GM18505 (cell line): ENCODE results near the gene GPR161.

Experiments
- ATAC-seq: cut with Tn5 transposase; IDR thresholded peaks from one replicate; pipeline ENCODE4 v1.9.1; 2021; ENCODE audit not compliant: unreplicated experiment
- POLR2A ChIP-seq: IDR thresholded peaks from 4 replicates; pipeline ENCODE4 v1.6.1; 2011; ENCODE audit warnings: borderline replicate concordance; ENCODE audit not compliant: insufficient read depth, insufficient read length; ENCODE audit errors: extremely low read depth

The GPR161 gene

GRCh38 chr1:168135116-168135920 is 1.4 kb downstream of the GPR161 start:
- ATAC-seq: no peak
- TF ChIP-seq POLR2A: no peak

GRCh38 chr1:168134642-168135041 is 2.1 kb downstream of the GPR161 start:
- no peak for ATAC-seq
- no peak for TF ChIP-seq POLR2A

GRCh38 chr1:168134132-168134531 is 2.6 kb downstream of the GPR161 start:
- no peak for ATAC-seq
- no peak for TF ChIP-seq POLR2A

- no peak for ATAC-seq
- no peak for TF ChIP-seq POLR2A
These were observed 6.8 kb downstream of the GPR161 start for GRCh38 chr1:168129933-168130332.

GRCh38 chr1:168127503-168127902 is 9.2 kb downstream of the GPR161 start:
- TF ChIP-seq POLR2A: no peak
- no peak for ATAC-seq

GRCh38 chr1:168125051-168125450 is 11.7 kb downstream of the GPR161 start:
- ATAC-seq: no peak
- TF ChIP-seq POLR2A: no peak

GRCh38 chr1:168121401-168122011 is 15.2 kb downstream of the GPR161 start:
- ATAC-seq: no peak
- TF ChIP-seq POLR2A: no peak

- no peak for ATAC-seq
- no peak for TF ChIP-seq POLR2A
These were observed 17.0 kb downstream of the GPR161 start for GRCh38 chr1:168119750-168120149.

- no peak for TF ChIP-seq POLR2A
- ATAC-seq: no peak
These were observed 20.4 kb downstream of the GPR161 start for GRCh38 chr1:168116327-168116799.

GRCh38 chr1:168114845-168115244 is 21.9 kb downstream of the GPR161 start:
- no peak for ATAC-seq

GRCh38 chr1:168112673-168113305 is 23.9 kb downstream of the GPR161 start:
- ATAC-seq: no peak
- TF ChIP-seq POLR2A: no peak

More at GRCh38 chr1:168114845-168115244, 21.9 kb downstream of the GPR161 start:
- no peak for TF ChIP-seq POLR2A

- ATAC-seq: no peak
- no peak for TF ChIP-seq POLR2A
These were observed 25.7 kb downstream of the GPR161 start for GRCh38 chr1:168110896-168111545.

- TF ChIP-seq POLR2A: no peak
- no peak for ATAC-seq
These were observed 30.5 kb downstream of the GPR161 start for GRCh38 chr1:168106274-168106673.
